Measurements from ENCODE around the gene PDZD4. TPM values are rescaled to one million over a fixed set of nuclear protein-coding genes. Genes with fewer than 3 reads are reported as not detected.

The PDZD4 gene
- total RNA-seq, 2 experiments from 2014 or later: not detected

DNA sequence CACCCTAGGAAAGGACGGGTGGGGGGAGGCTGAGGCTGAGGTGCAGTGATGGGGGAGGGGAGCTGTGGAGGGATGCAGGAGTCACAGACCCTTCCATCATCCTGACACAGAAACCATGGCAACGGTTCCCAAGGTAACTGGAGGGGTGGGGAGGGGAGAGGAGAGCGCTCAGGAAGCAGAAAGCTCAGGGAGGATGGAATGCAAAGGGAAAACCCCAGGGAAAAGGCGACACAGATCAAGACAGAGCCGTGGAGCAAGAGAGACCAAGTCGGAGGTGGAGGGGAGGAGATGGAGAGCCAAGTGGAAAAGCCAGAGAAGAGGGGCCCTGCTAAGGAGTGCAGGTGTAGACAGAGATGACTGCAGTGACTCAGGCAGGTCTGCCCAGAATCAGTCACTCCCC is 41.1 kb upstream of the PDZD4 start:
- POLR2A ChIA-PET: no interaction called here
- Histone ChIP-seq H3K4me1 (ENCODE audit: insufficient read depth, low read length, poor library complexity, severe bottlenecking) (no peaks in the 10 kb centered on the region), H3K36me3 (ENCODE audit: insufficient read depth, low read length) (no peaks in the 10 kb centered on the region), H4K20me1 (ENCODE audit: insufficient read depth, low read length) (no peaks in the 10 kb centered on the region), H3K27ac (ENCODE audit: low read depth, low read length, poor library complexity, severe bottlenecking) (no peak overlapping the region), H2AFZ (ENCODE audit: low read length) (no peak overlapping the region), H3K9me2 (ENCODE audit: insufficient read depth, low read length) (no peaks in the 10 kb centered on the region), H3K79me2 (ENCODE audit: insufficient read depth, low read depth, low read length) (no peaks in the 10 kb centered on the region), H3K9me3 (ENCODE audit: low read length) (no peaks in the 10 kb centered on the region), H3K4me3 (ENCODE audit: low read depth, low read length, poor library complexity, severe bottlenecking) (no peak overlapping the region), H3K4me2 (ENCODE audit: low read length) (no peak overlapping the region)
- DNase-seq (ENCODE audit: low spot score): no peak
- CTCF ChIA-PET (ENCODE audit: unreplicated experiment): no interaction called here
- TF ChIP-seq, protein P1, sequence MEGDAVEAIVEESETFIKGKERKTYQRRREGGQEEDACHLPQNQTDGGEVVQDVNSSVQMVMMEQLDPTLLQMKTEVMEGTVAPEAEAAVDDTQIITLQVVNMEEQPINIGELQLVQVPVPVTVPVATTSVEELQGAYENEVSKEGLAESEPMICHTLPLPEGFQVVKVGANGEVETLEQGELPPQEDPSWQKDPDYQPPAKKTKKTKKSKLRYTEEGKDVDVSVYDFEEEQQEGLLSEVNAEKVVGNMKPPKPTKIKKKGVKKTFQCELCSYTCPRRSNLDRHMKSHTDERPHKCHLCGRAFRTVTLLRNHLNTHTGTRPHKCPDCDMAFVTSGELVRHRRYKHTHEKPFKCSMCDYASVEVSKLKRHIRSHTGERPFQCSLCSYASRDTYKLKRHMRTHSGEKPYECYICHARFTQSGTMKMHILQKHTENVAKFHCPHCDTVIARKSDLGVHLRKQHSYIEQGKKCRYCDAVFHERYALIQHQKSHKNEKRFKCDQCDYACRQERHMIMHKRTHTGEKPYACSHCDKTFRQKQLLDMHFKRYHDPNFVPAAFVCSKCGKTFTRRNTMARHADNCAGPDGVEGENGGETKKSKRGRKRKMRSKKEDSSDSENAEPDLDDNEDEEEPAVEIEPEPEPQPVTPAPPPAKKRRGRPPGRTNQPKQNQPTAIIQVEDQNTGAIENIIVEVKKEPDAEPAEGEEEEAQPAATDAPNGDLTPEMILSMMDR (conservative IDR thresholded peaks at IDR 0.05; ENCODE audit: low read length): no peak
- no peak for TF ChIP-seq EZH2phosphoT487 (IDR thresholded peaks at IDR 0.05; ENCODE audit: borderline replicate concordance, low read depth, low read length)
- intact Hi-C loops (cut with micrococcal nuclease; ENCODE audit: unreplicated experiment): no loop called here
- no TSS peak for BruUV-seq (replicated peaks)

DNA sequence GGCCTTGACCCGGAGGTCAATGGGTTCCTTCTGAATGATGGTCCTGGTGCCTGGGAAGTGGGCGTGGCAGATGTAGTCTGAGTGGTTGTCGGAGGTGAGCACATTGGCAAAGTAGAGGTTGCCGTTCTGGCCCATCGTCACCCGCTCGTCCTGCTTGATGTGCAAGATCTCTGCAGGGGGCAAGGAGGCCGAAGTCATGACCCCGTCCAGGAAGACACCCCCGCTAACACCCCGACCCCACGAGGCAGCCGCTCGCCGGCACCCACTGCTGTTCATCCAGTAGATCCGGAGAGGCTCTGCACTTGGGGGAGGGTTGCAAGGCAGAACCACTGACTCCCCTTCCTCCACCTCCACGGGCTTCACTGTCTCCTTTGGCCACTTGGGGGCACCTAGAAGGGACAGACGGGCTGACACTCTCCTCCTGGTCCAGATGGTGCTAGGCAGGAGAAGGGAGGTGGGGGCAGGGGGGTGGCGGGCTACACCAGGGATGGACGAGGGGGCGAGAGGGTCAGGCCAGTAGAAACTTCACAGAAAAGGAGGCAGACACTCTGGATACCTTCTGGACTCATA is 40.5 kb upstream of the PDZD4 start:
- no peak for DNase-seq (ENCODE audit: low spot score)
- no peaks in the 10 kb centered on the region for H3K9me3 ChIP-seq (ENCODE audit: low read length)
- no peak overlapping the region for H3K4me3 ChIP-seq (ENCODE audit: low read depth, low read length, poor library complexity, severe bottlenecking)
- TF ChIP-seq EZH2phosphoT487 (IDR thresholded peaks at IDR 0.05; ENCODE audit: borderline replicate concordance, low read depth, low read length): no peak
- TF ChIP-seq, protein P1 (conservative IDR thresholded peaks at IDR 0.05; ENCODE audit: low read length): no peak
- intact Hi-C loops (cut with micrococcal nuclease; ENCODE audit: unreplicated experiment): no loop called here
- no peaks in the 10 kb centered on the region for H3K9me2 ChIP-seq (ENCODE audit: insufficient read depth, low read length)
- POLR2A ChIA-PET: no interaction called here
- CTCF ChIA-PET (ENCODE audit: unreplicated experiment): no interaction called here
- H3K4me1 ChIP-seq (ENCODE audit: insufficient read depth, low read length, poor library complexity, severe bottlenecking): no peaks in the 10 kb centered on the region
- H3K4me2 ChIP-seq (ENCODE audit: low read length): no peak overlapping the region
- H2AFZ ChIP-seq (ENCODE audit: low read length): no peak overlapping the region
- H3K27ac ChIP-seq (ENCODE audit: low read depth, low read length, poor library complexity, severe bottlenecking): no peak overlapping the region
- H3K79me2 ChIP-seq (ENCODE audit: insufficient read depth, low read depth, low read length): no peaks in the 10 kb centered on the region
- no TSS peak for BruUV-seq (replicated peaks)
- no peaks in the 10 kb centered on the region for H3K36me3 ChIP-seq (ENCODE audit: insufficient read depth, low read length)
- H4K20me1 ChIP-seq (ENCODE audit: insufficient read depth, low read length): no peaks in the 10 kb centered on the region

DNA sequence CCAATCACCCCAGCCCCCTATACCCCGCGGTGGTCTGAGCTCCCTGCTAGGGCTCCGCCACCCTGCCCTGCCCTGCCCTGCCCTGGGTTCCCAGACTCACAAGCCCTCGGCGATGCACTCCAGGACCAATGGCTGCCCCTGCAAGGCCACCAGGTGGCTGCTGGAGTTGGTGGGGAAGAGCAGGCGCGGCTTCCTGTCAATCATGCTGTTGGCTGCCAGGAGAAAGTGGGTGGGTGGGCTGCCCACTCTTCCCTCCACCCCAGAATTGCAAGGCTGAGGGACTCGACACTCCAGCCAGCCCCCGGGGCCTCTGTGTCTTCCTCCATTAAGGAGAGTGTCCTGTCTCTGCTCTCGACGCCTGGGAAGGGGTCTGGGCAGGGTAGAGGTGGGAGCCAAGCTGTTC is 39.9 kb upstream of the PDZD4 start:
- no peak for DNase-seq (ENCODE audit: low spot score)
- Histone ChIP-seq H3K4me2 (ENCODE audit: low read length) (no peak overlapping the region), H2AFZ (ENCODE audit: low read length) (no peak overlapping the region), H3K36me3 (ENCODE audit: insufficient read depth, low read length) (no peaks in the 10 kb centered on the region), H3K9me2 (ENCODE audit: insufficient read depth, low read length) (no peaks in the 10 kb centered on the region), H3K4me1 (ENCODE audit: insufficient read depth, low read length, poor library complexity, severe bottlenecking) (no peaks in the 10 kb centered on the region), H3K79me2 (ENCODE audit: insufficient read depth, low read depth, low read length) (no peaks in the 10 kb centered on the region), H4K20me1 (ENCODE audit: insufficient read depth, low read length) (no peaks in the 10 kb centered on the region), H3K27ac (ENCODE audit: low read depth, low read length, poor library complexity, severe bottlenecking) (no peak overlapping the region), H3K4me3 (ENCODE audit: low read depth, low read length, poor library complexity, severe bottlenecking) (no peak overlapping the region), H3K9me3 (ENCODE audit: low read length) (no peaks in the 10 kb centered on the region)
- CTCF ChIA-PET (ENCODE audit: unreplicated experiment): no interaction called here
- intact Hi-C loops (cut with micrococcal nuclease; ENCODE audit: unreplicated experiment): no loop called here
- BruUV-seq (replicated peaks): no TSS peak
- POLR2A ChIA-PET: no interaction called here
- no peak for TF ChIP-seq EZH2phosphoT487 (IDR thresholded peaks at IDR 0.05; ENCODE audit: borderline replicate concordance, low read depth, low read length)
- TF ChIP-seq, protein P1 (conservative IDR thresholded peaks at IDR 0.05; ENCODE audit: low read length): no peak

Data from OCI-LY7 (cell line).